ENCODE results near the gene MMP21.

GRCh38 chr10:125816548-125816947 lies 40.9 kb upstream of the MMP21 start:
- TF ChIP-seq CTCF (IDR thresholded peaks at IDR 0.05) (no peak), EP300 (IDR thresholded peaks at IDR 0.05) (no peak)

All from tibial nerve (tissue), 4 donors.